UCSD-AML1 (cell line): Measurements from ENCODE around the gene RIC1.

Source experiments
- DNase-seq: peaks from one replicate; lab custom pipeline; 2025; ENCODE audit not compliant: unreplicated experiment; lab: John Stamatoyannopoulos, UW

The RIC1 gene

DNA sequence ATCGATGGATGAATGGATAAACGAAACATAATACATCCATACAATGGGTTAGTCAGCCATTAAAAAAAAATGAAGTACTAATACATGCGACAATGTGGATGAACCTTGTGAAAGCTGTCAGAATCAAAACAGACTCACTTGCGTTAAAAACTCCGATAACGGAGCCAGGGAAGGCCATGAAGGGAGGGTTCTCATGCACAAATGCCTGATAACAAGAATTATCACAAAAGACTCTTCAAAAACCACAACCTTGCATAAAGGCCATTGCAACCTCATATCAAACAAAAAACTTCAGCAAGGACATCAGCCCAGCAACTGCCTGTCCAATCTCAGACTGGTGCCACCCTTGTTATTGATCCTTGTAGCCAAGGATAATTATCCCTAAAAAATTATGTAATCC lies 190.3 kb downstream of the RIC1 start:
- DNase-seq: no peak

GRCh38 chr9:5820425-5820824 lies 191.5 kb downstream of the RIC1 start:
- no peak for DNase-seq

DNA sequence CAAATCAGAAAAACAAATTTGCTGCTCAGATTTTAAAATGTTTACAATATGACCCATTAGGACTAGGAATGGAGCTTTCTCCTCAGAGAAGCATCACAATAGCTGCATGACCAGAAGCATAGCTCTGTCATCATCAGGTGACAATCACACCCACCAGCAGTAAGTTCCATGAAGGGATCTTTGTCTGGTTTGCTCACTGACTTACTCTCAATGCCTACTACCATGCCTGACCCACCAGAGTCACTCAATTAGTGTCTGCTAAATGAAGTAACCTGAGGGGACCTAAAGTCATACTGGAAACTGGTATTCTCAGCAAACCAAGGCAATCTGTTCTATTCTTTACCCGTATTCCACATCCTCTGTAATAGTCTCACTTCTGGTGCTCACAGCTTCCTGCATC lies 196.3 kb downstream of the RIC1 start:
- no peak for DNase-seq
